HG03064 (cell line): ENCODE results near the gene SCAF11.

Experiments used
- ATAC-seq: cut with Tn5 transposase; IDR thresholded peaks from one replicate; pipeline ENCODE4 v1.9.1; 2021; ENCODE audit warnings: low read depth; ENCODE audit not compliant: unreplicated experiment

SCAF11 gene

DNA sequence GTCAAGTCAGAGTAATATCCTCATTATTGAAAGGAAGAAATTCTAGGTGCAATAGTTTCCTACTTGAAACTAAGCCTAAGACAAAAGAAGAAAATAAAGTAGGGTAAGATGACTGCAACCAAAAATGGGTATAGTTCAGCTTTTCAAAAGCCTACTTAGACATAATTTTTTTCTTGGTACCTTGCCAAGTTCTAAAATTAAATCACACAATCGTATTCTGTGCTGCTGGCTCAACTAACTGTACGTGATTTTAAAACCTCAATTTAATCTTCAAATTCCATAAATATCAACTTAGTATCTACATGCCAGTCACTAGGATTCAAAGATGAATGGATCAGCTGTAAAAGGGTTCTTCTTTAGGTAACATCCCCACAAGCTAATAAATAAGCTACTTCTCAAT, 56.9 kb downstream of the SCAF11 start:
- ATAC-seq, result no peak

DNA sequence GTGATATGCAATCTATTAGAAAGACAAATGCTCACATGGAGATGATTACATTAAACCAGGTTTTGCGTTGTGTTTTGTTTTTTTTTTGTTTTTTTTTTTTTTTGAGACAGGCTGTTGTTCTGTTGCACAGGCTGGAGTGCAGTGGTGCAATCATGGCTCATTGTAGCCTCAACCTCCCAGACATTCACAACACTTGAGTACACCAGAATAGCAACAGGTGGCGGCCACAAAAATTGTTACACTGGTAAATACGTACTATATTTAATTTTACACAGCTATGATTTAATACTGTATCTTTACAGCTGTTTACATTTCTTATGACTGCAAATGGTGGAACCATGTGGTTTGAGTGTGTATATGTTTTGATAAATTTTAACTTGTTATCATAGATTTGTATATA, 60.0 kb downstream of the SCAF11 start:
- no peak for ATAC-seq

DNA sequence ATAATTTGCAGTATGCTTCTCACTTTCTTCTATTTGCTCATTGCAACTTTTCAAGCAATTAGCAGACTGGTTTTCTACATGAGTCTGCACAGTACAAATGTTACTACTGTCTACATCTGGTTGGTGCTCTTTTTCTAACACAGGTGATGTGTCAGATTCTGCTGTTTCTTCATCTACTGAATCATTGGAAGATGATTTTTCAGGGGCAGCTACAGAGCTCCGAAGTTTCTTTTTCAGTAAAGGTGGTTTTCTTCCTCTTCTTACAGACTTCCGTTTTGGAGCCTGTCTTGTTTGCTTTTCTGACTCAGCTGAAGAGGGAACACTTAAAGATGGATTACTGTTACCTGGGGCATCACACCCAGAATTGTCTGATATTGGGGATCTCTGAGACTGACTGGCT, 62.1 kb downstream of the SCAF11 start:
- ATAC-seq, result no peak

DNA sequence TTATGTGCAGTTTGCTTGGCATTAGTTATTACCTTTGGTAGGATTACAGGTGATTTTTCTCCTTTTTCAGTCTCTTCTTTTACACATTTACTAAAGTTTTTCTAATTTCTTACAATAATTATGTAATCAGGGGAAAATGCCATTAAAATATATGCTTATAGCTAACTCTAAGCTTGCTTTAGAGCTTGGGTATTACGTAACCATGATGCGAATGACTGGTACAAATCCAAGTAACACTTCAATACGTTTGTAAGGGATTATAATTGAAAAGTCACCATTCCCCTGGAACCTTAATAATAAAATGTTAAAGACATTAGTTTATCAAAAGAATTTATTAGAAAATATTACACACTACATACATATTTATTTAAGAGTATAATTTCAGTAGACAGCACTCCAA, 71.6 kb downstream of the SCAF11 start:
- ATAC-seq, result no peak

DNA sequence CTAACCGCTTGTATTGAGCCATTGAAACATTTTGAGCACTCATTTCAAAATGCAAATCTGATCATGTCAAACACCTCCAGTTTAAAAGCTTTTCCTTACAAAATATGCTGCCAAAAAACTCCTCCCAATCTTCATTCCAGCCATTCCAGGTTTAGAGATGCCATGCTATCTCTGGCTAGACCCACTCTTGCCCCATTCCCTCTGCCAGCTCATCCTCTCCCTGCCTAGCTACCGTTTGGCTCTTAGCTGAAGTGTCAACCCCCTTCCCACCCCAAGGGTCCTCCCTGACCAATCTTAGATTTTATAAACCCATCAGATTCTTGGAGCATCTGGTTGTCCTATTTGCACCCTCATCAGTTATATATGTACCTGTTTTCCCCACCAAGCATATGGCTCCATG, 75.0 kb downstream of the SCAF11 start:
- ATAC-seq, result no peak

DNA sequence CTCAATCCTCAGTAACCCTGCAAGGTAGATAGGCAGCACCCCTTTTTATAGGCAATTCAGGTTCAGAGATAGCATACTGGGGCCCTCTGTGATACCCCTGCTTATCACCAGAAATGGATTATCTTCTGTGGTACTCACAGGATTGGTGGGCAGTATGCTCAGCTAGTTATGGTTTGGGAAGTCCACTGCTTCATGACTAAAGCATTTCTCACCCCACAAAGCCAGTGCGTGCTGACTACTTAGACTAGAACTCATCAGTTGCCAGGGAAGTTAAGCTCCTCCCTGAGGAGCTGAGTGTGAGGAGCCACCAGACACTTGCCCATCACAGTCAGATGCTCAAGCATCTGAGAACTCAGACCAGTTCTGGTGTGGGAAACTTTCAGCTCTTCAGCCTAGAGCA, 76.3 kb downstream of the SCAF11 start:
- ATAC-seq, result no peak

DNA sequence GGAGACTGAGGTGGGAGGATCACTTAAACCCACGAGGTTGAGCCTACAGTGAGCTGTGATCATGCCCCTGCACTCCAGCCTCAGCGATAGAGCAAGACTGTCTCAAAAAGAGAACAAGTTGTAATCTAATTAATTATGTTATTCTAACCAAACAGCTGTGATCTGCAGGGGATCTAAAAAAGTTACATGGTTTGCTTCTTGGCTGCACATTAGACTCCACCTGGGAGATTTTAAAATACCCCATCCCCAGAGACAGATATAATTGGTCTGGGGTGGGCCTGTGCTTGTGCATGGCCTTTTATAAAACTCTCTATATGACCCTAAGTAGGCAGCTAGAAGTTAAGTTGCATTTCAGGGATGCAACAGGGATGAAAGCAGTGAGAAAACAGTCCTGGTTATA, 76.7 kb downstream of the SCAF11 start:
- ATAC-seq, result no peak

DNA sequence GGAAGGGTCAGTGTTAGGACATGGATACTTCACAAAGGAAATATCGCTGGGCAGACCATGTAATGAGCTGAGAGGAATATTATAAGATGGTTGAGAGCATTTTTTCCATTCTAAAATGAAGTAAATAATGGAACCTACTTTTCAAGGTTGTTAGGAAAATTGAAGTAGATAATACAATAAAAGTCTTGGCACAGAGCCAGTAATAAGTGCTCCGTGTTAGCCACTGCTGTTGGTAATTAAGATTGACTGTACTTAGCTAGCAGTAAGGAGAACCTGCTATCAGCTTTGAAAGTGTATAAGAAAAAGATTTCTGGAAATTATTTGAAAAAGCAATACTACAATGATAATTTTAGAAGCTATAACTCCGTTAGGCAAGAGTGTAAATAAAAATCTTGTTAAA, 77.6 kb downstream of the SCAF11 start:
- no peak for ATAC-seq

DNA sequence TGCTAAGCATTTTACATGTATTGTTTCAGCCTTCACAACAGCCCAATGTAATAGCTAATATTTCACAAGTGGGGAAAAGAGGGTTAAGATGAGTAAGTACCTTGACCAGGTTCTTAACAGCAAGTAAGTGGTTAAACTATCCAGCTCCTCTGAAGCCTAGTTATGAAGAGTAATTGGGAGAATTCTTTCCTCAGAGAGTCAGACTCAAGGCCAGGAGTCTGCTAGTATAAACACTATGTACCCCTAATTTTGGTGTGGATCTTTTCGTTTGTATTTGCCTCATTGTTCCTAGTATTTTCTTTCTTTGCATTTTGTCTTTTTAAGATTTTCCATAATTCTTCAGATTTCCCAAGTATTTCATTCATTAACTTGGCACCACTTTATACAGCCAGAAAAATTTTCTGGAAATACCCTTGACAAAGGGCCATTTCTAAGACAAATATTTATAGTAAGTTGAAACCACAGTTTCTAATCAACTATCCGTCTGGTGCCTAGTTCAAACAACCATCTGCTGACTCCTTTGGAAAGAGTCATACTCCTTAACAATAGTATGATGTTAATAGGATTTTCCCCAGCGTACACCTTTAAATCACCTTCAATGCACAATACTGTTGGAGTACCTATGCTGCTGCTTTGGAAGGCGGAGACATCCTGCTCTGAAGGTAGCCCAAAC, 81.2 kb downstream of the SCAF11 start:
- ATAC-seq, result no peak

DNA sequence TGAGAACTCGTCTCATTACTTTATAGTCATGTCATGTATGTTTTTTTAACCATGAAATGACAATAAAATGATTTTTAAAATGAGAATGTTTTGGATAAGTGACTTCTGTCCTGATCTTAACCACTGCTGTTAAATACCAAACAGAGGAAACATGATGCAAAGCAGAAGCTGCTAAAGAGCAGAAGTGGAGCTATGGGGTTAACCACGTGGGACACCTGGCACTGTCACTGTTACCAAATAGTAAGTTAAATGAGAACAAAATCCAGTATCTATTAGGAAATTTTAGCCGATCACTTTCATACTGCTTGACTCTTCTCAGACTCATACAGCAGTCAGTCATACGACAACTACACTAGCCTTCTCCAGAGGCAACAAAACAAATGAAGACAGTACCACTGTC, 82.4 kb downstream of the SCAF11 start:
- peak; percentile 70 for ATAC-seq

DNA sequence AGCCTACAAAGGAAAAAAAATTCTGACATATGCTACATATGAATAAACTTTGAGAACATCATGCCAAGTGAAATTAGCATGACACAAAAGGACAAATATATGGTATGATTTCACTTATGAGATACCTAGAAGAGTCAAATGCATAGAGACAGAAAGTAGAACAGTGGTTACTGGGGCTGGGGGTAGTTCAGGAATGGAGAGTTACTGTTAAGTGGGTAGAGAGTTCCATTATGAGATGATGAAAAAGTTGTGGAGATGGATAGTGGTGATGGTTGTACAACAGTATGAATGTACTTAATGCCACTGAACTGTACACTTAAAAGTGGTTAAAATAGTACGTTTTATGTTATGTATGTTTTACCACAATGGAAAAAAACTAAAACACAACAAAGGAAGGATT, 92.3 kb downstream of the SCAF11 start:
- no peak for ATAC-seq

DNA sequence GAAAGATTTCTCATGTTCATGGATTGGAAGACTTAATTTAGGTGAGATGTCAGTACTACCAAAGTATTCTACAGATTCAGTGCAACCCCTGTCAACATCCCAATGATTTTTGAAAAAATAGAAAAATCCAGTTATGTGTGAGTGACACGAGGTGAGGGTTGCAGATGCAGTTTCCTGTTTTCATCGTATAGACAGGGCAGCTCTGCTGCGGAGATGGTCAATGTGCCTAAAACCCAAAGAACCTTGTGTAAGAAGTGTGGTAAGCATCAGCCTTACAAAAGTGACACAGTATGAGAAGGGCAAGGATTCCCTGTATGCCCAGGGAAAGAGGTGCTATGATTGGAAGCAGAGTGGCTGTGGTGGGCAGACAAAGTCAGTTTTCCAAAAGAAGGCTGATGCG, 94.4 kb downstream of the SCAF11 start:
- no peak for ATAC-seq

DNA sequence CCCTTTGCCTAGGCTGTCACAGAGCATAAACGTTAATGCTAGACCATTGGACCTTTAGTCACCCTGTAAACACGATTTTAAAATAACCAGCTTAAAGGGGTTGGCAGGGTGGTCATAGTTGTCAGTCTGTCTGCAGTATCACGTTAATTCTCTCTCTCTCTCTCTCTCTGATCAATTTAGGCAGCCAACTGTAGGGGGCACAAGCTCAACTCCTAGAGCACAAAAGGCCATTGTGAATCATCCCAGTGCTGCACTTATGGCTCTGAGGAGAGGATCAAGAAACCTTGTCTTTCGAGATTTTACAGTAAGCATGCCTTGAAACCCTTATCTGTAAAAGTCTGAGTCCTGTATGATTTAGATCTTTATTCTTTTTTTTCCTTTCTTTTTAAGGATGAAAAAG, 97.1 kb downstream of the SCAF11 start:
- ATAC-seq, result no peak

DNA sequence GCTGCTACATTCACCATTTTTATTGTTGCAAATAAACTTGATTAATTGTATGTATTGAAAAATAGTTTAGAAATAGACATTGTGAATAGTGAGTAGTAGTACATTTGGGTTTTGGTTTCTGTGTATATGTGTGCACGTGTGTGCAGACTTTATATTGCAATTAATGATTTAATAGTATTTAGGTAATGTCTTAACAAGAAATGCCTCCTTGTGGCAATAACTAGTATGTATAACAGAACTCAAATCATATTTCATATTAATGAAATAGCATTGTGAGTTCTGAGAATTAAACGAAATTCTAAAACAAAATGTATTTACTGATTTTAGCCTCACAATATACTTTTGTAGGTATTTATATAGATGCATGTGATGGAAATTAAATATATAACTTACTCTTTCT, 100.1 kb downstream of the SCAF11 start:
- no peak for ATAC-seq

DNA sequence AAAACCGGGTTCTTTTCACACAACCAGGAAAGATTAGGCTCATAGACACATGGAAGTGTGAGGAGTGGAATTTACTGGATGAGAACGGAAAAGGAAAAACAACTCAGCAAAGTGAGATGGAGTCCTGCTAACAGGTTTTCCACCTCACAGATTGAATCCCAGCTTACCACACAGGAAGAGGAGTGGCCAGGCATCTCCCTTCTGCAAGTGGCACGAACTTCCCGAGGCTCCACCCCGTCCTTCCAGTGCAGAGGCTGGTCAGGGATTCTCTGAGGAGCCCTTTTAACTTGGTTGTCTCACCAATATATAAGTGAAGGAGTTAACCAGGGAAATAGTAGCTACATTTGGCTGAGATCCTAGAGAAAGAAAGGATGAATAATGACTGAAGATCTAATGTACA, 102.8 kb downstream of the SCAF11 start:
- ATAC-seq, result no peak

DNA sequence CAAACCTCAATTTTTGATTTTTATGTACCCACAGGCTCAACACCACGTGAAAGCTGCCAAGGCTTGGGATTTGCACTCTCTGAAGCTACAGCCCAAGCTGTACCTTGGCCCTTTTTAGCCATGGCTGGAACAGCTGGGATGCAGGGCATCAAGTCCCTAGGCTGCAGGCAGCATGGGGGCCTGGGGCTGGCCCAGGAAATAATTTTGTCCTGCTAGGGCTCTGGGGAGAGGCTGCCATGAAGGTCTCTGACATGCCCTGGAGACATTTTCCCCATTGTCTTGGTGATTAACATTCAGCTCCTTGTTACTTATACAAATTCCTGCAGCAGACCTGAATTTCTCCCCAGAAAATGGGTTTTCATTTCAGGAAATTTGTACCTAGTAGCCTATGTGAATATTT, 103.7 kb downstream of the SCAF11 start:
- ATAC-seq, result no peak

DNA sequence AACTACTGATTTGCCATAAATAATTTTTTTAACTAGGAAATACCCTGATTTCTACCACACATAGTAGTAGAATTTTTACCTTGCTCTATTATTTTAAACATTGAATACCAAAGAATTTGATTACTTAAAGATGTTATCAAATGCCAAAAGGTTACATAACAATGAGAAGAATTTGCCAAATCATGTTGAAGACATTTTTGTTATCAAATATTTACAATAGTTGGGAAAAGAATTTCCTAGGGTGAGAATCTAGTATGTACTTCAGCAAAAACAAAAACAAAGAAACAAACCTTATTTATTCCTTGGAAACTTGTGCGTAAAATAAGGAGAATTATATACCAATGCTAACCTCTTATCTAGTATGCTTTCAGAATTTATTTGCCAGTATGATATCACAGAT, 107.2 kb downstream of the SCAF11 start:
- no peak for ATAC-seq

DNA sequence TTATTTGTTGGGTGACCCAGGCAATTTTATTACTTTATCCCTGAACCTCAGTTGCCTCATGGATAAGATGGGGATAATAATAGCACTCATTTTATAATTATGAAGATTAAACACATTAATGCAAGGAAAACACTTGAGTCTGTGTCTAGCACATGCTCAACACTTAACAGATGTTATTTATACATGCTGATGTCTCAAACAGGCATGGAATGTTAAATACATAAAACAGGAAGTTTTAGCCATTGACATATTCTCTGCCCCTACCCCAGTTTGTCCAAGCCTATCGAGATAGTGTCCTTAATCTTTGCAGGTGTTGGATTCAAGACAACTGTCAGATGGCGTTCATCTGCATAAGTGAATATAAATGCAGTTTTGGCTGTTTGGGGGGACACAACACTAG, 109.8 kb downstream of the SCAF11 start:
- ATAC-seq, result no peak

DNA sequence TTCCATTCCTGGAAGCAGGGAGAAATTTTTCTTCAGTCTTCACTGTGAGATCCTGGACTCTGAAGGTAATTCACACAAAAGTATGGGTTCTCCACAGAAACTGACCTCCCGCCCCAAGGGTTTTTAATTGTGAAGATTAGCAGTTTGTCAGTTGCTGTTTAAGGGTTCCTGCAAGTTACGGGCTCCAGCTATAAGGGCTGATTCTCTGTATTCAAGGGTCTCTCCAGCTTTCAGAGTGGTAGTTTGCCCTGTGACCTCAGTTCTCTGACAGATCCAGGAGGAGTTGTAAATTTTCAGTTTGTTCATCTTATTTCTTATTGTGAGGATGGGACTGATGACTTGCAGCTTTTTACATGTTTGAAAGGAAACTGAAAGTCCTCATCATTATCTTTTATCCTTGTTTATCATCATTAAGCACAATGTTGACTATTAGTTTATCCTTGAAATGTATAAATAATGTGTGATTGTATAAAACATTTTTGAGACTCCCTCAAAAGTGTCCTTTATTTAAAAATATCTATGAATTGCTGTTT, 110.9 kb downstream of the SCAF11 start:
- ATAC-seq, result no peak

DNA sequence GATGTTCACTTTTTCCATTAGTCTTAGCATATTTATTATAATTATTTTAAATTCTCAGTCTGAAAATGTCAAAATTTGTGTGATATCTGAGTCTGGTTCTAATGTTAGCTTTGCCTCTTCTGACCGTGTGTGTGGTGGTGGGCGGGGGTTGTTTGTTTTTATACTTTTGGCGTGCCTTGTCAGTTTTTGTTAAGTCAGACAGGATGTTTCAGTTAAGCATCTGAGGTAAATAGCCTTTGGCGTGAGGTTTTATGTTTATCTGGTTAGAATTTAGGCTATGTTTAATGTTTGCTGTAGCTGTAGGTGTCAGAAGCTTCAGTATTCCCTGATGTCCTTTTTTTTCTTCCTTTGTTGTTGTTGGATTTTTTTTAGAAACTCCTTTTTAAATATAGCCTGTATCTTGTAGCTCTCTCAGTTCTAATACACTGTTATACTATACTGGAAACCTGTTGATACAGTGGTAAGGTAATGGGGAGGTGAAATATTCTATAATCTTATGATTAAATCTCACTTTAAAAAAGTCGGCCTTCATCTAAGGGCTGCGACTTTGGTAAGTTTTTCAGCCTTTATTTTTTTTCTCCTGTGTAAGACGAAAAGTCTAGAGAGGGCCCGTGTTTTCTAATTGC, 111.6 kb downstream of the SCAF11 start:
- ATAC-seq, result no peak

DNA sequence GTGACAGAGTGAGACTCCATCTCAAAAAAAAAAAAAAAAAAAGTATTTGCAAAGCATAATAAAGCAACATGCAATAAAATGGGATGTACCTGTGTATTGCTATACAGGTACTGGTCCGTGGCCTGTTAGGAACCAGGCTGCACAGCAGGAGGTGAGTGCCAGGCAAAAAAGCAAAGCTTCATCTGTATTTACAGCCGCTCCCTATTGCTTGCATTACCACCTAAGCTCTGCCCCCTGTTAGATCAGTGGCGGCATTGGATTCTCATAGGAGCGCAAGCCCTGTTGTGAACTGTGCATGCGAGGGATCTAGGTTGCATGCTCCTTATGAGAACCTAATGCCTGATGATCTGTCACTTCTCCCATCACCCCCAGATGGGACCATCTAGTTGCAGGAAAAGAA, 113.3 kb downstream of the SCAF11 start:
- no peak for ATAC-seq

DNA sequence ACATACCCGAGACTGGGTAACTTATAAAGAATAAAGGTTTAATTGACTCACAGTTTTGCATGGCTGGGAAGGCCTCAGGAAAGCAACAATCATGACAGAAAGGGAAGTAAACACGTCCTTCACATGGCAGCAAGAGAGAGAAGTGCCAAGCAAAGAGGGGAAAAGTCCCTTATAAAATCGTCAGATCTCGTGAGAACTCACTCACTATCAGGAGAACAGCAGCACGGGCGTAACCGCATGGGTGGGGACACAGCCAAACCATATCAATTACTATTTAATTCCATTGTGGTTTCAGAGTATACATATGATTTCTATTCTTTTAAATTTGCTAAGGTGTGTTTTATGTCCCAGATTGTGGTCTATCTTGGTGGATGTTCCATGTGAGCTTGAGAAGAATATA, 117.9 kb downstream of the SCAF11 start:
- no peak for ATAC-seq
